HG03565 (cell line): ENCODE results near the gene DSEL.

ENCODE experiments used
- ATAC-seq: cut with Tn5 transposase; IDR thresholded peaks from one replicate; pipeline ENCODE4 v1.9.1; 2021; ENCODE audit warnings: mild to moderate bottlenecking, moderate library complexity; ENCODE audit not compliant: unreplicated experiment

The DSEL gene

DNA sequence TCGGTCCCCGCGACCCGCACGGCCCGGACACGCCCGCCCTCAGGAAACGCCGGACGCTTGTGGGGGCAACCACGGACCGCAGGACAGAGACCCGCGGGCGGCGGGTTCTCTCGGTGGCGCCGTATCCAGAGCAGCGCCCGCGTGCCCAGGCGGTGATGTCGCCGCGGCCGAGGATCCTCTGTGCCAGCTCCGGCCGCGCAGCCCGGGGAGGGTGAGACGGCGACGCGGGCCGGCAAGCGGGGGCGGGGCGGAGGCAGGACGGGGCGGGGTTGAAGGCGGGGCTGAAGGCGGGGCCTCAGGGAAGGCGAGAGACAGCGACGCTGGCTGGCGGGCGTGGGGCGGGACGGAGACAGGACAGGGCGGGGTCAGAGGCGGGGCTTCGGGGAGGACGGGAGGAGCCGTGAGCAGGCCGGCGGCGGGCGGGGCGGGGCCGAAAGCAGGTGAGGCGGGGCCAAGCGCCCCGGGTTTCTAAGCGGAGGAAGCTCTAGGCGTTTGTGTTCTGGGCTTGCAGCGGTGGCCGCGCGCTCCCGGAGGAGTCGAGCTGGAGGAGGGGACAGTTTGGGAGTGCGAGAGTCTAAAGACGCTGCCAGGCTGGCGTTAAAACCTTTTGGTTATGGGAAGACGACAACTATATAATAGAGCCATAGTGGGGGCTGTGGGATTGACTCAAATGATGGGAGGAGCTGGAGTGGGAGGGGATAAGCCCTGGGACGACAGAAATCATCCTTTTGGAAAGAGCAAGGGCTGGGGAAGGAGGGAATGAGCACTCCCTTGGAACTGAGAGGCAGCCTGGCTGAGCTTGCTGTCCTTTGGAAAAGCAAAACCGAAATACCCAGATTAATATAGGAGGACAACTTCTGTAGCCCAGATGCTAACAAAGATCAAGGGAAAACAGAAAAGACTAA is at the start of gene DSEL:
Gene DSEL (minus strand): TSS at position 182 of the 905 bp plus-strand sequence. CDS start 2,112 bp downstream, outside the sequence.
- peak; percentile 93 for ATAC-seq

DNA sequence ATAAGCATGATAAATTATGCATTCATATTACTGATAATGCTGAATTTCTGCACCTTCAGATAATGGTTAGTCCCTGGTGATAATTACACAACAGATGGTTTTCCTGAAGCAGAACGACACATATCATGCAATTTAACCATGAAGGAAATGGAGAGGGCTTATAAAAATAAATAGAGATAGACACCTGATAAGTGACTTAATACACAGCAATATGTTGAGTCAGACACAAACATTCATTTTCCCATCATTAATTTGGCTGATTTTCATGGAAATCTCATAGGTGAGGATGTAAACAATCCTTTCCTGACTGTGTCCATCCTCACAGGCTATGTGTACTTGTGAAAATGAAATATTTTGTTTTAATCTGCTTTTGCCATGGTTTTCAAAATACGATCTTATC is 36.9 kb upstream of the DSEL start:
- ATAC-seq, result no peak

GRCh38 chr18:67550872-67551520 is 34.5 kb upstream of the DSEL start:
- no peak for ATAC-seq

- no peak for ATAC-seq
These were observed 33.4 kb upstream of the DSEL start for GRCh38 chr18:67549946-67550345.

- no peak for ATAC-seq
These were observed 29.2 kb upstream of the DSEL start for GRCh38 chr18:67545681-67546080.

DNA sequence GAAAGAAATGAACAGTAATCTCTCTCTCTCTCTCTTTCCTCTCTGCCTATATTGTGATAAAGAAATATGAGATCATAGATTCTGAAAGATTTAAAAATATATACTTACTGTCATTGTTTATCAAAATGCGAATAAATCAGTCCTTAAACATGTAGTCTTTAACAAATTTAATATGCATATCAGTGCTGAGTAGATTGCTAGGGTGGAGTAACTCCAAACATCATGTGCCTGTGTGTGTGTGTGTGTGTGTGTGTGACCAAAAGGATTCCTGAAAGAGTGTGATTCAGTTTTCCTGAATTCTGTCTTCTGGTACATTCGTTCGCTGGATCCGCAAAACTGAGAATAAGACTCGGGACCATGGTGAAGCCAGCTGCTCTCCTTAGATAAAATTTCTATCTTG is 24.0 kb upstream of the DSEL start:
- no peak for ATAC-seq

DNA sequence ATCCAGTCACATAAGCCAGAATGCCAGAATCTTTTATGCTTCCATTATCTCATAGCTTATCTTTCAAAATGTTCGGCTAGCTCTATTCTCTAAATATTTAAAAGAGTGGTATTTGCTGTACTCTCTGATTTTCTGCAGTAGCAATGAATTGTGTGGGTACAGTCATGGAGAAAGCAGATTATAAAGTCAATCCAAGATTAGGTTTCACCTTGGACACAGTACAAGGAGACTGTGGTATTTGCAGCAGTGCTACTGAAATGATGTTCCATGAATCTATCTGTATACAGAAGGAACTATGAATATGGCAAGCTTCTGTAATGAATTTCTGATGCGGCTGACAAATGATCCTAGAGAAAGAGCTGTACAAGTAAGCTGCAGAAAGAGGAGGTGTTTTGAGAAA is 15.4 kb upstream of the DSEL start:
- ATAC-seq, result no peak

GRCh38 chr18:67525328-67526099 is 9.0 kb upstream of the DSEL start:
- no peak for ATAC-seq

- ATAC-seq, result no peak
These were observed 3.9 kb upstream of the DSEL start for GRCh38 chr18:67520351-67520921.

GRCh38 chr18:67519592-67519991 is 3.1 kb upstream of the DSEL start:
- ATAC-seq, result no peak

GRCh38 chr18:67518566-67518965 is 2.0 kb upstream of the DSEL start:
- no peak for ATAC-seq

GRCh38 chr18:67517444-67517765 is 885 bp upstream of the DSEL start:
- ATAC-seq, result no peak

GRCh38 chr18:67515942-67516538 is 480 bp downstream of the DSEL start:
- ATAC-seq, result peak; percentile 30

DNA sequence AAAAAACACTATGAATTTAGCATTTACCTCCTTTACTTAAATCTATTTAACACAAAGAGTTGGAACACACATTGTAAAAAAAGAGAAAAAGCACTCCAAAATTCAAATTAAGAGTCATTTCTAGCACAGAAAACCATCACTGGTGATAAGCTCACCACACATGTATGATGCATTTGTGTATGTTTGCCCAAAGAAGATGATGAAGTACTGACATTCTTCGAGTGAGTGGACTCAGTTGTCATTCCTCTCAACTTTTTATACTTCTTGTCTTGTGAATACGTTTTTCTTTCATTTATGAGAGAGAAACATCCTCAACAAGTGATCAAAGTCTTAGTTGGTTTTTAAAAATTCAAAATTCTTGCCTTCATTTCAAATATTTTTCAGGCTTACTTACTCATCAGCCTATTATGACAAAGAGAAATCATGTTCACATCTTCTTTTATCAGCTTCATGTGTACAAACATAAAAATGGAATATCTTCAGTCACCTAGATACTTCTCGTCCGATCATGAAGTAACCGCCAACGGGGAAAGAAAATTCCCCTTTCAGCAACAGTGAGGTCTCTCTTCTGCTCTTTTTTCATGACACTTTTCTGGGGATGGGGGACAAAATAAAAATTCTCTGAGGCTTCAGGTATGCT is 1.5 kb downstream of the DSEL start:
- no peak for ATAC-seq

GRCh38 chr18:67514465-67514864 is 2.1 kb downstream of the DSEL start:
- ATAC-seq, result no peak

GRCh38 chr18:67513280-67513679 is 3.2 kb downstream of the DSEL start:
- ATAC-seq, result no peak

GRCh38 chr18:67511840-67512239 is 4.7 kb downstream of the DSEL start:
- ATAC-seq, result no peak

GRCh38 chr18:67510831-67511230 is 5.7 kb downstream of the DSEL start:
- no peak for ATAC-seq

GRCh38 chr18:67509741-67510391 is 6.7 kb downstream of the DSEL start:
- ATAC-seq, result no peak

GRCh38 chr18:67508146-67508545 is 8.4 kb downstream of the DSEL start:
- ATAC-seq, result no peak
